Measurements from ENCODE around the gene CHCHD3. TPM values are rescaled to one million over a fixed set of nuclear protein-coding genes. Genes with fewer than 3 reads are reported as not detected.

Gene CHCHD3
- total and polyA plus RNA-seq, 4 donors = 25.5 to 37.8 (median 31.8) TPM

DNA sequence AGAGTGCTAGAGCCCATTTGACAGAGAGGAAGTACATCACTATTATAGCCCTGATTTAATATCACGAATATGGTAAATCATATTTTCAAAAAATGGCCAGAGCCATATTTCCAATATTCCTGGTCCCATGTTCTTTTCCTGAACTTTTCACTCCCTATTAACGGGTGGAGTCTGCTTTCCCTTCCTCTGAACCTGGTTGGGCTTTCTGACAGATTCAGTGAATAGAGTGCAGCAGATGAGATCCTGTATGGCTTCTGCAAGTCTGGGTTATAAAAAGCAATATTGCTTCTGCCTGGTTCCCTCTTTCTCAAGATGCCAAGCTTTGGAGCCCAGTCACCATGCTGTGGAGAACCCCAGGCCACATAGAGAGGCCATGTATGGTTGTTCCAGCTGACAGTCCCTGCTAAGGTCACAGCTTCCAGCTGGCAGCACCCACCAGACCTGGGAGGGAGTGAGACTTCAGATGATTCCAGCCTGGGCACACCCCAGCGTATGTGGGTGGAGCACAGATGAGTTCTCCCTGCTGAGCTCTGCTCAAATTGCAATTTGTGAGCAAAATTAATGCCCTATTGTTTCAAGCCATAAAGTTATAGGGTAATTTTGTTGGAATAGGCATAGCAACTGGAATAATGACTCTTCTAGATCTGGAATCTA lies 17.9 kb upstream of the CHCHD3 start:
- Histone ChIP-seq H3K36me3 (ENCODE audit: control insufficient read depth in 4 of 4, insufficient read depth in 3 of 4, low read depth in 1 of 4, low read length in 3 of 4) (no peaks in the 10 kb centered on the region), H3K4me3 (ENCODE audit: low read depth in 1 of 3, low read length in 3 of 3) (no peak overlapping the region), H3K4me1 (ENCODE audit: control insufficient read depth in 4 of 4, insufficient read depth in 4 of 4, low read length in 3 of 4) (no peaks in the 10 kb centered on the region), H3K27me3 (ENCODE audit: control insufficient read depth in 4 of 4, insufficient read depth in 4 of 4, low read length in 3 of 4) (no peaks in the 10 kb centered on the region), H3K9ac (ENCODE audit: low read depth in 1 of 2, low read length in 2 of 2) (no peak overlapping the region), H3K9me3 (ENCODE audit: control insufficient read depth in 4 of 4, low read length in 3 of 4) (no peaks in the 10 kb centered on the region), H3K27ac (ENCODE audit: low read depth in 1 of 2, low read length in 2 of 2) (no peak overlapping the region)
- 60% methylated on average over 3 of the region's 3 CpGs for WGBS
- DNase-seq (ENCODE audit: low spot score) = no peak
- no peak for TF ChIP-seq FOXA2 (IDR thresholded peaks at IDR 0.05)
- no peak for TF ChIP-seq RXRA (IDR thresholded peaks at IDR 0.05)
- no peak for TF ChIP-seq HNF4G (IDR thresholded peaks at IDR 0.05)
- TF ChIP-seq, protein P1, sequence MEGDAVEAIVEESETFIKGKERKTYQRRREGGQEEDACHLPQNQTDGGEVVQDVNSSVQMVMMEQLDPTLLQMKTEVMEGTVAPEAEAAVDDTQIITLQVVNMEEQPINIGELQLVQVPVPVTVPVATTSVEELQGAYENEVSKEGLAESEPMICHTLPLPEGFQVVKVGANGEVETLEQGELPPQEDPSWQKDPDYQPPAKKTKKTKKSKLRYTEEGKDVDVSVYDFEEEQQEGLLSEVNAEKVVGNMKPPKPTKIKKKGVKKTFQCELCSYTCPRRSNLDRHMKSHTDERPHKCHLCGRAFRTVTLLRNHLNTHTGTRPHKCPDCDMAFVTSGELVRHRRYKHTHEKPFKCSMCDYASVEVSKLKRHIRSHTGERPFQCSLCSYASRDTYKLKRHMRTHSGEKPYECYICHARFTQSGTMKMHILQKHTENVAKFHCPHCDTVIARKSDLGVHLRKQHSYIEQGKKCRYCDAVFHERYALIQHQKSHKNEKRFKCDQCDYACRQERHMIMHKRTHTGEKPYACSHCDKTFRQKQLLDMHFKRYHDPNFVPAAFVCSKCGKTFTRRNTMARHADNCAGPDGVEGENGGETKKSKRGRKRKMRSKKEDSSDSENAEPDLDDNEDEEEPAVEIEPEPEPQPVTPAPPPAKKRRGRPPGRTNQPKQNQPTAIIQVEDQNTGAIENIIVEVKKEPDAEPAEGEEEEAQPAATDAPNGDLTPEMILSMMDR (IDR thresholded peaks at IDR 0.05; ENCODE audit: low read depth, low read length, missing input control) = no peak
- no peak for TF ChIP-seq YY1 (IDR thresholded peaks at IDR 0.05)
- no peak for TF ChIP-seq EGR1 (IDR thresholded peaks at IDR 0.05; ENCODE audit: low read depth in 2 of 2)

DNA sequence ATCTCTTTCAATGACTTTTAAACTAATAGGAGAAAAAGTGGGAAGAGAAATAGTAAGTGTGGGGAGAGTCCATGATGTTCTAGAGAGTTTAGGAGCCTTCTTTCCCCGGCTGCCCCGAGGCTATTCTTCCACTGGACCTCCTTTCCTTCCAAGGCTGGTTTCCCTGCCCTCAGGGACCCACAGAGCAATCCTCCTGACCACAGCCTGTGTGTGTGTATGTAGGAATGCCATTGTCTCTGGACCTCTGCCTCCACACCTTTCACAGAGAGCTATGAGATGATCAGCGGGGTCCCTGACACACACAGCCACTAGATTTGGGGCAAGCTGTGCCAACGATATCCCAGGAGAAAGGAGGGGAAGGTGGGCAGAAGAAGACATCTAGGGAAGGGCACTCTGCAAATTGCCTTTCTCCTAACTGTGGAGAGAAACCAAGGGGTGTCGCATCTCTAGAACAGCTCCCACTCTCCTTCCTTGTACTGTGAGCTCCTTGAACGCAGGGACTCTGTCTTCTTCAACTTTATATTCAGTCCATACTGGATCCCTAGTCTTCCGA lies 13.3 kb upstream of the CHCHD3 start:
- DNase-seq (ENCODE audit: low spot score) = no peak
- no peaks in the 10 kb centered on the region for H3K4me1 ChIP-seq (ENCODE audit: control insufficient read depth in 4 of 4, insufficient read depth in 4 of 4, low read length in 3 of 4)
- no peaks in the 10 kb centered on the region for H3K36me3 ChIP-seq (ENCODE audit: control insufficient read depth in 4 of 4, insufficient read depth in 3 of 4, low read depth in 1 of 4, low read length in 3 of 4)
- TF ChIP-seq, protein P2, sequence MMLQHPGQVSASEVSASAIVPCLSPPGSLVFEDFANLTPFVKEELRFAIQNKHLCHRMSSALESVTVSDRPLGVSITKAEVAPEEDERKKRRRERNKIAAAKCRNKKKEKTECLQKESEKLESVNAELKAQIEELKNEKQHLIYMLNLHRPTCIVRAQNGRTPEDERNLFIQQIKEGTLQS (IDR thresholded peaks at IDR 0.05) = no peak
- no peak for TF ChIP-seq RAD21 (IDR thresholded peaks at IDR 0.05)
- TF ChIP-seq, protein P3, sequence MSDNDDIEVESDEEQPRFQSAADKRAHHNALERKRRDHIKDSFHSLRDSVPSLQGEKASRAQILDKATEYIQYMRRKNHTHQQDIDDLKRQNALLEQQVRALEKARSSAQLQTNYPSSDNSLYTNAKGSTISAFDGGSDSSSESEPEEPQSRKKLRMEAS (IDR thresholded peaks at IDR 0.05) = no peak
- no peak for TF ChIP-seq NR2F2 (IDR thresholded peaks at IDR 0.05)
- TF ChIP-seq, protein P1 (IDR thresholded peaks at IDR 0.05; ENCODE audit: low read depth, low read length, missing input control) = no peak
- TF ChIP-seq HNF4A (conservative IDR thresholded peaks at IDR 0.05) = no peak
- no peak for TF ChIP-seq SP1 (IDR thresholded peaks at IDR 0.05)
- no peak for TF ChIP-seq EGR1 (IDR thresholded peaks at IDR 0.05; ENCODE audit: low read depth in 2 of 2)
- no peak for TF ChIP-seq GABPA (IDR thresholded peaks at IDR 0.05 in 1 of 2, conservative IDR thresholded peaks at IDR 0.05 in 1 of 2)
- TF ChIP-seq YY1 (IDR thresholded peaks at IDR 0.05) = no peak
- H3K4me3 ChIP-seq (ENCODE audit: low read depth in 1 of 3, low read length in 3 of 3) = no peak overlapping the region
- no peaks in the 10 kb centered on the region for H3K9me3 ChIP-seq (ENCODE audit: control insufficient read depth in 4 of 4, low read length in 3 of 4)
- 73% methylated on average over 7 of the region's 7 CpGs for WGBS
- H3K27me3 ChIP-seq (ENCODE audit: control insufficient read depth in 4 of 4, insufficient read depth in 4 of 4, low read length in 3 of 4) = no peaks in the 10 kb centered on the region
- no peak overlapping the region for H3K9ac ChIP-seq (ENCODE audit: low read depth in 1 of 2, low read length in 2 of 2)
- no peak overlapping the region for H3K27ac ChIP-seq (ENCODE audit: low read depth in 1 of 2, low read length in 2 of 2)

Data from liver (tissue), 9 donors.